ENCODE measurements around the gene B3GNT5. TPM values are rescaled to one million over a fixed set of nuclear protein-coding genes. Genes with fewer than 3 reads are reported as not detected.

Gene B3GNT5
- total and polyA plus RNA-seq, 2 donors (not counting 3 experiments of a cell fraction or from before 2014, with no cell fraction given) = 4.1 to 25.6 TPM

GRCh38 chr3:183283886-183284285 lies 30.8 kb downstream of the B3GNT5 start:
- Histone ChIP-seq H3K9ac (replicated peaks; ENCODE audit: extremely low read depth, insufficient read depth, low read length) (no peak overlapping the region), H3K9me3 (replicated peaks; ENCODE audit: control insufficient read depth, insufficient read depth, low read length) (no peaks in the 10 kb centered on the region), H4K20me1 (replicated peaks; ENCODE audit: control insufficient read depth, extremely low read depth, insufficient read depth, low read length) (no peaks in the 10 kb centered on the region), H3K79me2 (ENCODE audit: control insufficient read depth, insufficient read depth, low read length) (no peaks in the 10 kb centered on the region), H3K27ac (ENCODE audit: insufficient read depth, low read depth, low read length) (peak overlapping the region; percentile 91), H3K36me3 (ENCODE audit: control insufficient read depth in 2 of 2, extremely low read depth in 1 of 2, insufficient read depth in 2 of 2, low read length in 2 of 2) (no peaks in the 10 kb centered on the region), H3K4me1 (ENCODE audit: control insufficient read depth, extremely low read depth, insufficient read depth, low read length) (peaks cover 30% of the 10 kb centered on the region), H3K4me3 (replicated peaks in 1 of 3; ENCODE audit: insufficient read depth in 1 of 3, low read depth in 1 of 3, low read length in 3 of 3) (no peak overlapping the region), H2AFZ (ENCODE audit: low read depth, low read length) (no peak overlapping the region), H3K27me3 (ENCODE audit: control insufficient read depth in 2 of 2, insufficient read depth in 2 of 2, low read length in 2 of 2) (no peaks in the 10 kb centered on the region), H3K9me1 (replicated peaks; ENCODE audit: control insufficient read depth, extremely low read depth, insufficient read depth, low read length) (no peaks in the 10 kb centered on the region), H3K4me2 (ENCODE audit: insufficient read depth, low read length) (no peak overlapping the region)
- intact Hi-C loops (cut with micrococcal nuclease) (loop anchor here (2.0 kb wide), 1 partner anchor 161 kb away; no protein-coding TSS in a partner anchor), dilution Hi-C loops (cut with MboI; ENCODE audit: extremely low pct_ligation_motif_present, low sequenced_read_pairs) (no loop called here)
- FAIRE-seq = no peak
- TF ChIP-seq, protein P1, sequence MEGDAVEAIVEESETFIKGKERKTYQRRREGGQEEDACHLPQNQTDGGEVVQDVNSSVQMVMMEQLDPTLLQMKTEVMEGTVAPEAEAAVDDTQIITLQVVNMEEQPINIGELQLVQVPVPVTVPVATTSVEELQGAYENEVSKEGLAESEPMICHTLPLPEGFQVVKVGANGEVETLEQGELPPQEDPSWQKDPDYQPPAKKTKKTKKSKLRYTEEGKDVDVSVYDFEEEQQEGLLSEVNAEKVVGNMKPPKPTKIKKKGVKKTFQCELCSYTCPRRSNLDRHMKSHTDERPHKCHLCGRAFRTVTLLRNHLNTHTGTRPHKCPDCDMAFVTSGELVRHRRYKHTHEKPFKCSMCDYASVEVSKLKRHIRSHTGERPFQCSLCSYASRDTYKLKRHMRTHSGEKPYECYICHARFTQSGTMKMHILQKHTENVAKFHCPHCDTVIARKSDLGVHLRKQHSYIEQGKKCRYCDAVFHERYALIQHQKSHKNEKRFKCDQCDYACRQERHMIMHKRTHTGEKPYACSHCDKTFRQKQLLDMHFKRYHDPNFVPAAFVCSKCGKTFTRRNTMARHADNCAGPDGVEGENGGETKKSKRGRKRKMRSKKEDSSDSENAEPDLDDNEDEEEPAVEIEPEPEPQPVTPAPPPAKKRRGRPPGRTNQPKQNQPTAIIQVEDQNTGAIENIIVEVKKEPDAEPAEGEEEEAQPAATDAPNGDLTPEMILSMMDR (IDR thresholded peaks at IDR 0.05; ENCODE audit: extremely low read depth in 1 of 2, insufficient read depth in 1 of 2, low read depth in 1 of 2, low read length in 2 of 2) = no peak
- peak; percentile 33 for TF ChIP-seq FOS (IDR thresholded peaks at IDR 0.05; ENCODE audit: borderline replicate concordance, insufficient read depth, low read length)
- BruUV-seq (replicated peaks) = no TSS peak
- ChIA-PET CTCF (interaction anchor here (1.3 to 3.2 kb wide), 5 partner anchors 9 to 99 kb away, joined by 3 to 30 read pairs (median 16); no protein-coding TSS in a partner anchor), POLR2A (no interaction called here)
- no peak for DNase-seq (ENCODE audit: low read depth, low spot score)

DNA sequence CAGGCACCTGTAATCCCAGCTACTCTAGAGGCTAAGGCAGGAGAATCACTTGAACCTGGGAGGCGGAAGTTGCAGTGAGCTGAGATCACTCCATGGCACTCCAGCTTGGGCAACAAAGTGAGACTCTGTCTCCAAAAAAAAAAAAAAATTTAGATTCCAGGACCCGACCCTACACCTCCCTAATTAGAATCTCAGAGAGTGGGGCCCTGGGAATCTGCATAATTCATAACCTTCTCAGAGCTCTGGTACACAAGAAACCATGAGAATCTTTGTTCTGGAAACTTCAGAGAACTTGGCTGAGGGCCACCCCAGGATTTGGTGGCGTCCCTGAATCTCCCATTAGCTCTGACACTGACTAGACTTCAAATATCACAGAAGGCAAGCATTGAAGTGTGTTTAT lies 31.5 kb downstream of the B3GNT5 start:
- peaks cover 30% of the 10 kb centered on the region for H3K4me1 ChIP-seq (ENCODE audit: control insufficient read depth, extremely low read depth, insufficient read depth, low read length)
- FAIRE-seq = no peak
- H3K9ac ChIP-seq (replicated peaks; ENCODE audit: extremely low read depth, insufficient read depth, low read length) = no peak overlapping the region
- BruUV-seq (replicated peaks) = no TSS peak
- dilution Hi-C loops (cut with MboI; ENCODE audit: extremely low pct_ligation_motif_present, low sequenced_read_pairs) (no loop called here), intact Hi-C loops (cut with micrococcal nuclease) (loop anchor here (2.0 kb wide), 1 partner anchor 162 kb away; no protein-coding TSS in a partner anchor)
- H3K9me1 ChIP-seq (replicated peaks; ENCODE audit: control insufficient read depth, extremely low read depth, insufficient read depth, low read length) = no peaks in the 10 kb centered on the region
- no peak for DNase-seq (ENCODE audit: low read depth, low spot score)
- H3K79me2 ChIP-seq (ENCODE audit: control insufficient read depth, insufficient read depth, low read length) = no peaks in the 10 kb centered on the region
- no peaks in the 10 kb centered on the region for H4K20me1 ChIP-seq (replicated peaks; ENCODE audit: control insufficient read depth, extremely low read depth, insufficient read depth, low read length)
- H3K4me2 ChIP-seq (ENCODE audit: insufficient read depth, low read length) = no peak overlapping the region
- no peak overlapping the region for H2AFZ ChIP-seq (ENCODE audit: low read depth, low read length)
- H3K9me3 ChIP-seq (replicated peaks; ENCODE audit: control insufficient read depth, insufficient read depth, low read length) = no peaks in the 10 kb centered on the region
- no peak for TF ChIP-seq POLR2AphosphoS5 (IDR thresholded peaks at IDR 0.05; ENCODE audit: insufficient read depth, low read depth, low read length)
- TF ChIP-seq, protein P1 (IDR thresholded peaks at IDR 0.05; ENCODE audit: extremely low read depth in 1 of 2, insufficient read depth in 1 of 2, low read depth in 1 of 2, low read length in 2 of 2) = no peak
- no peak for TF ChIP-seq MYC (IDR thresholded peaks at IDR 0.05; ENCODE audit: low read depth, low read length)
- TF ChIP-seq, protein P2, sequence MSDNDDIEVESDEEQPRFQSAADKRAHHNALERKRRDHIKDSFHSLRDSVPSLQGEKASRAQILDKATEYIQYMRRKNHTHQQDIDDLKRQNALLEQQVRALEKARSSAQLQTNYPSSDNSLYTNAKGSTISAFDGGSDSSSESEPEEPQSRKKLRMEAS (IDR thresholded peaks at IDR 0.05; ENCODE audit: insufficient read depth, insufficient read length) = no peak
- no peak for TF ChIP-seq EZH2 (IDR thresholded peaks at IDR 0.05; ENCODE audit: borderline replicate concordance, low read depth, low read length, severe bottlenecking)
- TF ChIP-seq FOS (IDR thresholded peaks at IDR 0.05; ENCODE audit: borderline replicate concordance, insufficient read depth, low read length) = no peak
- H3K36me3 ChIP-seq (ENCODE audit: control insufficient read depth in 2 of 2, extremely low read depth in 1 of 2, insufficient read depth in 2 of 2, low read length in 2 of 2) = no peaks in the 10 kb centered on the region
- CTCF ChIA-PET = interaction anchor here (1.3 to 3.2 kb wide), 9 partner anchors 10 to 100 kb away, joined by 3 to 30 read pairs (median 9); no protein-coding TSS in a partner anchor
- POLR2A ChIA-PET = interaction anchor here (1.0 kb wide), 1 partner anchor 100 kb away, joined by 4 read pairs; no protein-coding TSS in a partner anchor
- H3K27ac ChIP-seq (ENCODE audit: insufficient read depth, low read depth, low read length) = peak overlapping the region; percentile 91
- H3K27me3 ChIP-seq (ENCODE audit: control insufficient read depth in 2 of 2, insufficient read depth in 2 of 2, low read length in 2 of 2) = no peaks in the 10 kb centered on the region
- no peak overlapping the region for H3K4me3 ChIP-seq (replicated peaks in 1 of 3; ENCODE audit: insufficient read depth in 1 of 3, low read depth in 1 of 3, low read length in 3 of 3)
